Sigmoid colon (tissue), 4 donors: ENCODE results near the gene JPT2.

Experiments
- CTCF ChIP-seq, 4 experiments: fragments of 450-650 bp in 3 of 4; fragments of 200-600 bp in 1 of 4; IDR thresholded peaks; one replicate each; pipeline ENCODE4 v1.5.1; 2016 to 2019; ENCODE audit warnings: antibody characterized with exemption in 4 of 4, mild to moderate bottlenecking in 3 of 4, moderate library complexity in 2 of 4
- EP300 ChIP-seq, 4 donors: sonication (generic); formaldehyde crosslinking; IDR thresholded peaks; one replicate each; pipeline ENCODE4 v1.6.1; 2017; ENCODE audit warnings: antibody characterized with exemption in 4 of 4
- POLR2A ChIP-seq, 2 donors: fragments of 450-650 bp; IDR thresholded peaks; one replicate each; pipeline ENCODE4 v1.6.1; 2016; ENCODE audit warnings: antibody characterized with exemption in 2 of 2, mild to moderate bottlenecking in 2 of 2, moderate library complexity in 2 of 2

DNA sequence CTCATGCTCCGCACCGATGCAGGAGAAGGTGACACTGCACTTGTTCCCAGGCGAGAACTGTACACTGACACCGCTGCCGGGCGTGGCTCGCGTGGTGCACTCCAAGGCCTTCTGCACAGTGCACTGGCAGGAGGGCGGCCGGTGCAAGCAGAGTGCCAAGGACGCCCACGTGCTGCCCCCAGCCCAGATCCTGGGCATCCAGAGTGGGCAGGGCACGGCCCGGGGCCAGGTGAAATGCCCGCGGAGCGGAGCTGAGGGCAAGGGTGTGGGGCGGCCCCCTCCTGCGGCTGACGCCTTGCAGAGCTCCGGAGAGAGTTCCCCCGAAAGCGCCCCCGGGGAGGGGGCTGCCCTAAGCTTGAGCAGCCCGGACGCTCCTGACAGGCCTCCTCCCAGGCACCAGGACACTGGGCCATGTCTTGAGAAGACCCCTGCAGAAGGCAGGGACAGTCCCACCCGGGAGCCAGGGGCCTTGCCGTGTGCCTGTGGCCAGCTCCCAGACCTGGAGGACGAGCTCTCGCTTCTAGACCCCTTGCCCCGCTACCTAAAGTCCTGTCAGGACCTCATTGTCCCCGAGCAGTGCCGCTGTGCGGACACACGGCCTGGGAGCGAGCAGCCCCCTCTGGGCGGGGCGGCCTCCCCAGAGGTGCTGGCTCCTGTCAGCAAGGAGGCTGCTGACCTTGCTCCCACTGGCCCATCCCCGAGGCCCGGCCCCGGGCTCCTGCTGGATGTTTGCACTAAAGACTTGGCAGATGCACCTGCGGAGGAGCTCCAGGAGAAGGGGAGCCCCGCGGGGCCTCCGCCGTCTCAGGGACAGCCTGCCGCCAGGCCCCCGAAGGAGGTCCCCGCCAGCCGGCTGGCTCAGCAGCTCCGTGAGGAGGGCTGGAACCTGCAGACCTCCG is 21.9 kb upstream of the JPT2 start:
- TF ChIP-seq EP300 (IDR thresholded peaks at IDR 0.05) = no peak
- no peak for TF ChIP-seq CTCF (IDR thresholded peaks at IDR 0.05)
- TF ChIP-seq POLR2A (IDR thresholded peaks at IDR 0.05) = no peak
